ENCODE measurements around the gene ITGB8.
A peak's percentile ranks its signal among the peaks of the same experiment; 100 is the strongest.

ITGB8 gene

DNA sequence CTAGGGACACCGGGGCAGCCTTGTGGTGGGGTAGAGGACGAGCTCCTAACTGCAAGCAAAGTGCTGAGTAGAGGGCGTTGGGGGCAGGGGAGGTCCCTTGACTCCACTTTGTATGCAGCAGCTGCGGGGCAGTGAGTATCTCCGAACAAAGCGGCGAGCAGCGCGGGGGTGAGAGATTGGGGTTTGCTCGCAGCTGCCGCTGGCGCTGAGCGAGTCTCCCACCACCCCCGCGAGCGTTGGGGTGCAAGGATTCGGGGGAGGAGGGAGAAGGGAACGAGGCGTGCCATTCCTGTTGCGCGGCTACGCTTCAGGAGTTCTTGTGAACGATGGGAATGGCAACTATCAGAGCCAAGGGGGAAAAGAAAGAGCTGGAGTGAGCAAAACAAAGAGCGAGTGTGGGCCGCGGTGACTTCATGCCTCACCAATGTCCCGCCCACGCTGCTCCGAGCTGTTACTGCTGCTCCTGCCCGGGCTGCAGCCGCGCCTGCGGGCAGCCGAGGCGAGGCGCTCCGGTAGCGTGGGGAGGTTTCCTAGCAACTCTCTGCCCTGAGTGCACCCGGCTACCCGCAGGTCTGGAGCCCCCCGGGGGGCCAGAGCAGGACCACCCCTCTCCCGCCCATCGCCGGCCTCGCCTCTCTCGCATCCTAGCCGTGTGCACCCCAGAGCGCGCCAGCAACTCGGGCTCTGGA lies at the start of gene ITGB8:
Gene ITGB8 (plus strand): TSS at position 662 of the 689 bp plus-strand sequence. CDS start 907 bp downstream, outside the sequence.
- TF ChIP-seq, protein P1, sequence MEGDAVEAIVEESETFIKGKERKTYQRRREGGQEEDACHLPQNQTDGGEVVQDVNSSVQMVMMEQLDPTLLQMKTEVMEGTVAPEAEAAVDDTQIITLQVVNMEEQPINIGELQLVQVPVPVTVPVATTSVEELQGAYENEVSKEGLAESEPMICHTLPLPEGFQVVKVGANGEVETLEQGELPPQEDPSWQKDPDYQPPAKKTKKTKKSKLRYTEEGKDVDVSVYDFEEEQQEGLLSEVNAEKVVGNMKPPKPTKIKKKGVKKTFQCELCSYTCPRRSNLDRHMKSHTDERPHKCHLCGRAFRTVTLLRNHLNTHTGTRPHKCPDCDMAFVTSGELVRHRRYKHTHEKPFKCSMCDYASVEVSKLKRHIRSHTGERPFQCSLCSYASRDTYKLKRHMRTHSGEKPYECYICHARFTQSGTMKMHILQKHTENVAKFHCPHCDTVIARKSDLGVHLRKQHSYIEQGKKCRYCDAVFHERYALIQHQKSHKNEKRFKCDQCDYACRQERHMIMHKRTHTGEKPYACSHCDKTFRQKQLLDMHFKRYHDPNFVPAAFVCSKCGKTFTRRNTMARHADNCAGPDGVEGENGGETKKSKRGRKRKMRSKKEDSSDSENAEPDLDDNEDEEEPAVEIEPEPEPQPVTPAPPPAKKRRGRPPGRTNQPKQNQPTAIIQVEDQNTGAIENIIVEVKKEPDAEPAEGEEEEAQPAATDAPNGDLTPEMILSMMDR (IDR thresholded peaks at IDR 0.05; ENCODE audit: control insufficient read depth, extremely low read depth, insufficient read depth), result 0 out of 2 replicates have a peak, but pooled peaks have one; percentile 21
- peak within 1 kb of the TSS; percentile 61 for H3K4me3 ChIP-seq (ENCODE audit: low read depth, low read length)
- no peak for DNase-seq (ENCODE audit: low read depth)

DNA sequence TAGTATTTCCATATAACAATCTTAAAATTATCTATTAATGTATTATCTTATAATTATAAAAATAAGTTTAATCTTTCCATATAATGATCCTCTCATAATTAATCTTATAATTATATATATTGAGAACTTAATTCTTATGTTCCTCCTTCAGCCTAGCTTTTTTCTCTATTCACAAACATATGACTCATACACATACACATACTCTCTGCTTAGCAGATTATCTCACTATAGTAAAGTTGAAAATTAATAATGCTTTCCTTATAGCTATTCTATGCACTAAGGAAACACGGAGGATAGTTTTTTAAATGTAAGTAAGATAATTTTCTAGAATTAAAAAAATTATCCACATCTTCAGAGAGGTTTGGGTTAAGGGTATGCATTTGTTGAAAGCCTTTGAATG lies 47.7 kb upstream of the ITGB8 start:
- DNase-seq (ENCODE audit: low read depth), result no peak
- TF ChIP-seq, protein P1 (IDR thresholded peaks at IDR 0.05; ENCODE audit: control insufficient read depth, extremely low read depth, insufficient read depth), result no peak
- no peak overlapping the region for H3K4me3 ChIP-seq (ENCODE audit: low read depth, low read length)

DNA sequence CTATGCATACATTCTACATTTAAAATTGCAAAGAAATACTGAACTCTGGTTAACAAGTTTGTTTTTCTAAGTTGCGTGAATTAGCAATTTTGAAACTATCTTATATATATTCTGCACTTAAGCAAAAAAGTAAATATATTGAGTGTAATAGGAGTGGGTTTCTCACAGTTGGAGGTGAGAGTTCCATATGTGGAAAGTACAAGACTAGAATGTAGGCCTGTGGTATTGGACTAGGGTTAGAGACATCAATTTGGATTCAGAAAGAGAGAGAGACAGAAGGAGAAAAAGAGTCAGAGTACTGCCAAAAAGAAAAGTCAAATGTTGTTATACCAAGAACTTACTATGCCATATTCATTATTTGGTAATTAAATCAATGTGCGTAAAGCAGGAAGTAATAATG lies 47.3 kb upstream of the ITGB8 start:
- DNase-seq (ENCODE audit: low read depth), result no peak
- TF ChIP-seq, protein P1 (IDR thresholded peaks at IDR 0.05; ENCODE audit: control insufficient read depth, extremely low read depth, insufficient read depth), result no peak
- no peak overlapping the region for H3K4me3 ChIP-seq (ENCODE audit: low read depth, low read length)

DNA sequence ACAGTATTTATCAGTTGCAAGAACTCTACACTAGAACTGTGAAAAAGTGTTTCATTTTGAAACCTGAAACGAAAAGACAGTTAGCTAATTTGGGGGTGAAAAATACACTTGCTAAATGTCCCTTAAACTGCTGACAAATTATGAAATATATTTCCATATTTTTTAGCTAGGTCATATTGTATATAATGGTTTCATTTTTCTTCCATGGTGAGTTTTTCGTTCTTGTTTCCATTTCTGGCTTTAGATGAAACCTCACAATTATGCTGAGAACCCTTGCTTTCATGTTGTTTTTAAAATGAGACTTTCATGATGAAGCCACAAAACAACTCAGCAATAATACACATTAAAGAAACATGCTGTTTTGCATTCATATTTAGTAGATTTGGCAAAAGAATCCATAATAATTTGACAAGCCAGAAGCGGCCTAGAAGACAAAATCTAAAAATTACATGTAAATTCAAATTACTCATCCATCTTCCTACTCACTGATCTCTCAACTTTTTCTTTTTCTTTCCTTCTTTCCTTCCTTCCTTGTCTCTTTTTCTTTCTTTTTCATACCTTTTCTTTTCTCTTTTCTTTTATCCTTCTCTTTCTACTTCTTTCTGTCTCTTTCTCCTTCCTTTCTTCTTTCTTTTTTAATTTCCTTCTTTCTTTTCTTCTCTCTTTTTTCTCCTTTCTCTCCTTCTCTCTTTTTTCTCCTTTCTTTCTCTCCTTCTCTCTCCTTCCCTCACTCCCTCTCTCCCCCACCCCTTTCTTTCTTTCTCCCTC lies 46.5 kb upstream of the ITGB8 start:
- H3K4me3 ChIP-seq (ENCODE audit: low read depth, low read length), result no peak overlapping the region
- DNase-seq (ENCODE audit: low read depth), result no peak
- TF ChIP-seq, protein P1 (IDR thresholded peaks at IDR 0.05; ENCODE audit: control insufficient read depth, extremely low read depth, insufficient read depth), result no peak

DNA sequence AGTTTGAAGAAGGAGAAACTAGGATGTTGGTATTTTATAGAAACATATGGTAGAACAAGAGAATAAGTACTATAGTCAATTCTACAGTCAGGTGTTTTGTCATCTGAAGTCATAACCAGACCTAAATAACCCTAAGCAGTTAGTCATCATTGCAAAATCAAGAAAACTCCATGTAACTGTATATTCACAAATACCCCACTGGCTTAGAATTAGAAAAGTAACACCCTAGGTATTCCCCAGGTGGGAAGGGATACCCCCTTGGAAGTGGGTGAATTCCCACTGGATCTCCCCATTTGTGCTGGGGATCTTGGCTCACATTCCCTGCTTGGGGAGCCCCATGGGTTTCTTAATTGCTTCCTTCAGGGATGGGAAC lies 45.9 kb upstream of the ITGB8 start:
- H3K4me3 ChIP-seq (ENCODE audit: low read depth, low read length), result no peak overlapping the region
- TF ChIP-seq, protein P1 (IDR thresholded peaks at IDR 0.05; ENCODE audit: control insufficient read depth, extremely low read depth, insufficient read depth), result no peak
- no peak for DNase-seq (ENCODE audit: low read depth)

DNA sequence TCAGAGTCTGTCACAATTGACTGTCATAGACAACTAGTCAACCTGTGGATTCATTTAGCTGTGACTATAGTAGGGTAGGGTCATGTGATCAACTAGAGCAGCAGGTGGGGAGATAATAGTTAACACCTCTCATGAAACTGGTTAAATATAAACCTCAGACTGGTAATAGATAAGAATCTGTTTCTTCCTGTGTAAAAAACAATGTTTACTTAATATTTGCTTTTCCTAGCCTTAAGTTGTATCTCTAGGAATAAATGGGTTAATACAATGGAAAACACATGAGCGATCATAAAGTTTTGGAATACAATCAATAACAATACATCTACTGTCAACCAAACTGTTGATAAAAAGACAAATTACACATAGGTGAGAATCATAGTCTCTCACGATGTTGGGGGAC lies 43.4 kb upstream of the ITGB8 start:
- no peak for DNase-seq (ENCODE audit: low read depth)
- H3K4me3 ChIP-seq (ENCODE audit: low read depth, low read length), result no peak overlapping the region

More for the DNA sequence above, 43.4 kb upstream of the ITGB8 start:
- TF ChIP-seq, protein P1 (IDR thresholded peaks at IDR 0.05; ENCODE audit: control insufficient read depth, extremely low read depth, insufficient read depth), result no peak
